ENCODE results near the gene PPARD. TPM values are rescaled to one million over a fixed set of nuclear protein-coding genes. Genes with fewer than 3 reads are reported as not detected.

The PPARD gene
- total RNA-seq, 2 experiments from 2014 or later = 6.1 to 11.9 TPM

GRCh38 chr6:35385457-35386202, 43.3 kb downstream of the PPARD start:
- CTCF ChIA-PET (ENCODE audit: unreplicated experiment) = no interaction called here
- 0 out of 2 replicates have a peak, but pooled peaks cover 11% of the 10 kb centered on the region for H3K9me3 ChIP-seq (ENCODE audit: low read length)
- intact Hi-C loops (cut with micrococcal nuclease; ENCODE audit: unreplicated experiment) = no loop called here
- H4K20me1 ChIP-seq (ENCODE audit: insufficient read depth, low read length) = no peaks in the 10 kb centered on the region
- H3K27ac ChIP-seq (ENCODE audit: low read depth, low read length, poor library complexity, severe bottlenecking) = no peak overlapping the region
- H3K4me3 ChIP-seq (ENCODE audit: low read depth, low read length, poor library complexity, severe bottlenecking) = no peak overlapping the region
- no peak for DNase-seq (ENCODE audit: low spot score)
- H3K79me2 ChIP-seq (ENCODE audit: insufficient read depth, low read depth, low read length) = no peaks in the 10 kb centered on the region
- peaks cover 17% of the 10 kb centered on the region for H3K4me1 ChIP-seq (ENCODE audit: insufficient read depth, low read length, poor library complexity, severe bottlenecking)
- no peak overlapping the region for H2AFZ ChIP-seq (ENCODE audit: low read length)
- H3K36me3 ChIP-seq (ENCODE audit: insufficient read depth, low read length) = peaks cover 6% of the 10 kb centered on the region; the same call in 1 of the 2 replicates
- H3K4me2 ChIP-seq (ENCODE audit: low read length) = no peak overlapping the region
- no peaks in the 10 kb centered on the region for H3K9me2 ChIP-seq (ENCODE audit: insufficient read depth, low read length)
- BruUV-seq (replicated peaks) = no TSS peak
- POLR2A ChIA-PET = no interaction called here
- TF ChIP-seq EZH2phosphoT487 (IDR thresholded peaks at IDR 0.05; ENCODE audit: borderline replicate concordance, low read depth, low read length) (no peak), CTCF (conservative IDR thresholded peaks at IDR 0.05; ENCODE audit: low read length) (no peak)

GRCh38 chr6:35386989-35387388, 44.6 kb downstream of the PPARD start:
- TF ChIP-seq EZH2phosphoT487 (IDR thresholded peaks at IDR 0.05; ENCODE audit: borderline replicate concordance, low read depth, low read length) (no peak), CTCF (conservative IDR thresholded peaks at IDR 0.05; ENCODE audit: low read length) (peak; percentile 35; the same call in 1 of the 2 replicates)
- H3K4me1 ChIP-seq (ENCODE audit: insufficient read depth, low read length, poor library complexity, severe bottlenecking) = peaks cover 17% of the 10 kb centered on the region
- H4K20me1 ChIP-seq (ENCODE audit: insufficient read depth, low read length) = no peaks in the 10 kb centered on the region
- peak overlapping the region; percentile 53 for H3K27ac ChIP-seq (ENCODE audit: low read depth, low read length, poor library complexity, severe bottlenecking)
- H3K9me2 ChIP-seq (ENCODE audit: insufficient read depth, low read length) = no peaks in the 10 kb centered on the region
- peaks cover 6% of the 10 kb centered on the region; the same call in 1 of the 2 replicates for H3K36me3 ChIP-seq (ENCODE audit: insufficient read depth, low read length)
- intact Hi-C loops (cut with micrococcal nuclease; ENCODE audit: unreplicated experiment) = no loop called here
- H3K4me2 ChIP-seq (ENCODE audit: low read length) = peak overlapping the region; percentile 29
- H3K9me3 ChIP-seq (ENCODE audit: low read length) = 0 out of 2 replicates have a peak, but pooled peaks cover 9% of the 10 kb centered on the region
- no peak overlapping the region for H3K4me3 ChIP-seq (ENCODE audit: low read depth, low read length, poor library complexity, severe bottlenecking)
- H2AFZ ChIP-seq (ENCODE audit: low read length) = no peak overlapping the region
- H3K79me2 ChIP-seq (ENCODE audit: insufficient read depth, low read depth, low read length) = no peaks in the 10 kb centered on the region
- no TSS peak for BruUV-seq (replicated peaks)
- CTCF ChIA-PET (ENCODE audit: unreplicated experiment) = no interaction called here
- POLR2A ChIA-PET = interaction anchor here (0.5 to 1.1 kb wide), 3 partner anchors 10 to 1144 kb away, joined by 3 to 5 read pairs (median 4); no protein-coding TSS in a partner anchor
- peak; percentile 77 for DNase-seq (ENCODE audit: low spot score)

- Histone ChIP-seq H3K79me2 (ENCODE audit: insufficient read depth, low read depth, low read length) (no peaks in the 10 kb centered on the region), H3K36me3 (ENCODE audit: insufficient read depth, low read length) (0 out of 2 replicates have a peak, but pooled peaks cover under 1% of the 10 kb centered on the region), H3K4me1 (ENCODE audit: insufficient read depth, low read length, poor library complexity, severe bottlenecking) (peaks cover 17% of the 10 kb centered on the region), H3K27ac (ENCODE audit: low read depth, low read length, poor library complexity, severe bottlenecking) (no peak overlapping the region), H3K4me3 (ENCODE audit: low read depth, low read length, poor library complexity, severe bottlenecking) (no peak overlapping the region), H3K9me2 (ENCODE audit: insufficient read depth, low read length) (no peaks in the 10 kb centered on the region), H2AFZ (ENCODE audit: low read length) (no peak overlapping the region), H3K4me2 (ENCODE audit: low read length) (no peak overlapping the region), H4K20me1 (ENCODE audit: insufficient read depth, low read length) (no peaks in the 10 kb centered on the region), H3K9me3 (ENCODE audit: low read length) (0 out of 2 replicates have a peak, but pooled peaks cover under 1% of the 10 kb centered on the region)
- TF ChIP-seq CTCF (conservative IDR thresholded peaks at IDR 0.05; ENCODE audit: low read length) = no peak
- TF ChIP-seq EZH2phosphoT487 (IDR thresholded peaks at IDR 0.05; ENCODE audit: borderline replicate concordance, low read depth, low read length) = no peak
- BruUV-seq (replicated peaks) = no TSS peak
- peak; percentile 33 for DNase-seq (ENCODE audit: low spot score)
- intact Hi-C loops (cut with micrococcal nuclease; ENCODE audit: unreplicated experiment) = no loop called here
- ChIA-PET CTCF (ENCODE audit: unreplicated experiment) (no interaction called here), POLR2A (interaction anchor here (0.6 to 0.7 kb wide), 2 partner anchors 8 to 54 kb away, joined by 4 read pairs; no protein-coding TSS in a partner anchor)
Measured at GRCh38 chr6:35388030-35388429, 45.7 kb downstream of the PPARD start.

All from OCI-LY7 (cell line).